HepG2 (cell line): ENCODE measurements around the gene DNTTIP2. TPM values are rescaled to one million over a fixed set of nuclear protein-coding genes. Genes with fewer than 3 reads are reported as not detected.

ENCODE experiments used
- ARID5B ChIP-seq: IDR thresholded peaks from 2 replicates; pipeline ENCODE4 v1.4.0; 2020; ENCODE audit warnings: mild to moderate bottlenecking, missing genetic modification reagents
- ASH2L ChIP-seq: fragments of 300-600, 200-600 bp; sonication (generic); IDR thresholded peaks from 2 replicates; pipeline ENCODE4 v1.7.0; 2017; ENCODE audit warnings: low read depth, mild to moderate bottlenecking, moderate library complexity, mixed read lengths, low read length; ENCODE audit not compliant: insufficient read length
- DNMT1 ChIP-seq: sonication (generic); formaldehyde crosslinking; IDR thresholded peaks from 2 replicates; pipeline ENCODE4 v1.5.1; 2020; ENCODE audit warnings: mild to moderate bottlenecking, missing genetic modification reagents
- HNF1B ChIP-seq: sonication (generic); formaldehyde crosslinking; IDR thresholded peaks from 2 replicates; pipeline ENCODE4 v1.5.1; 2020; ENCODE audit warnings: mild to moderate bottlenecking, moderate library complexity, missing genetic modification reagents
- KAT7 ChIP-seq: IDR thresholded peaks from 2 replicates; pipeline ENCODE4 v1.6.1; 2018; ENCODE audit warnings: borderline replicate concordance, missing compliant biosample characterization
- LRRFIP1 ChIP-seq: sonication (generic); formaldehyde crosslinking; conservative IDR thresholded peaks from 2 replicates; pipeline ENCODE4 v1.4.0; 2020; ENCODE audit warnings: missing genetic modification reagents
- MLX ChIP-seq: IDR thresholded peaks from 2 replicates; pipeline ENCODE4 v1.6.1; 2016
- MTF1 ChIP-seq: sonication (generic); formaldehyde crosslinking; IDR thresholded peaks from 2 replicates; pipeline ENCODE4 v1.5.0; 2020; ENCODE audit warnings: missing genetic modification reagents
- NBN ChIP-seq: fragments of 450-650 bp; conservative IDR thresholded peaks from 2 replicates; pipeline ENCODE4 v1.6.1; 2017
- NR3C1 ChIP-seq: sonication (generic); formaldehyde crosslinking; IDR thresholded peaks from 2 replicates; pipeline ENCODE4 v1.4.0; 2020; ENCODE audit warnings: missing genetic modification reagents
- PAX8 ChIP-seq: sonication (generic); formaldehyde crosslinking; IDR thresholded peaks from 2 replicates; pipeline ENCODE4 v1.8.0; 2022; ENCODE audit warnings: mild to moderate bottlenecking, missing genetic modification reagents, borderline replicate concordance
- POLR2AphosphoS5 ChIP-seq: IDR thresholded peaks from 2 replicates; pipeline ENCODE4 v1.6.1; 2012; ENCODE audit warnings: low read depth, low read length
- RARA ChIP-seq: IDR thresholded peaks from 2 replicates; pipeline ENCODE4 v1.6.1; 2016; ENCODE audit warnings: missing genetic modification reagents, missing compliant biosample characterization
- SATB2 ChIP-seq: sonication (generic); formaldehyde crosslinking; IDR thresholded peaks from 2 replicates; pipeline ENCODE4 v1.5.0; 2020; ENCODE audit warnings: missing genetic modification reagents
- SYNCRIP ChIP-seq: fragments of 200-400 bp; formaldehyde crosslinking; IDR thresholded peaks from 2 replicates; pipeline ENCODE4 v1.6.1; 2018; ENCODE audit warnings: mild to moderate bottlenecking, low read depth, low read length; ENCODE audit not compliant: insufficient read depth
- TERF1 ChIP-seq: sonication (generic); formaldehyde crosslinking; IDR thresholded peaks from 2 replicates; pipeline ENCODE4 v1.8.0; 2022; ENCODE audit warnings: mild to moderate bottlenecking, missing genetic modification reagents, moderate library complexity
- TP53 ChIP-seq: sonication (generic); formaldehyde crosslinking; conservative IDR thresholded peaks from 2 replicates; pipeline ENCODE4 v1.4.0; 2020; ENCODE audit warnings: missing genetic modification reagents
- TSC22D2 ChIP-seq: sonication (generic); formaldehyde crosslinking; IDR thresholded peaks from 2 replicates; pipeline ENCODE4 v1.5.1; 2020; ENCODE audit warnings: missing genetic modification reagents, mild to moderate bottlenecking, borderline replicate concordance
- ZBTB1 ChIP-seq: sonication (generic); formaldehyde crosslinking; IDR thresholded peaks from 2 replicates; pipeline ENCODE4 v1.4.0; 2020; ENCODE audit warnings: missing genetic modification reagents, borderline replicate concordance
- ZFP41 ChIP-seq: sonication (generic); formaldehyde crosslinking; IDR thresholded peaks from 2 replicates; pipeline ENCODE4 v1.4.0; 2020; ENCODE audit warnings: mild to moderate bottlenecking, missing genetic modification reagents, borderline replicate concordance
- ZNF501 ChIP-seq: sonication (generic); formaldehyde crosslinking; IDR thresholded peaks from 2 replicates; pipeline ENCODE4 v1.5.1; 2020; ENCODE audit warnings: mild to moderate bottlenecking, moderate library complexity, missing genetic modification reagents
- ZNF839 ChIP-seq: sonication (generic); formaldehyde crosslinking; IDR thresholded peaks from 2 replicates; pipeline ENCODE4 v1.4.0; 2020; ENCODE audit warnings: missing genetic modification reagents, mild to moderate bottlenecking, borderline replicate concordance
- polyA plus RNA-seq, 8 experiments: library from polyadenylated mRNA; depleted of rRNA in 3 of 8; stranded (reverse) in 7 of 8; unstranded in 1 of 8; fragments of >200 nt; fragmentation: Illumina TruSeq in 4 of 8; extraction: Trizol in 4 of 8; gene quantifications; 2 replicates each; pipeline versions ENCODE4 v1.2.1 to v1.2.3, GENCODE V29; 2011 to 2016; ENCODE audit warnings: low read depth in 4 of 8, missing spikeins in 1 of 8, mixed read lengths in 1 of 8; ENCODE audit not compliant: insufficient read depth in 1 of 8
- total RNA-seq, 5 experiments: library from RNA; depleted of rRNA; stranded (reverse); fragments of >200 nt; fragmentation: Illumina TruSeq; extraction: Trizol; gene quantifications; 2 replicates each; pipeline ENCODE4 v1.2.3, GENCODE V29; 2016; ENCODE audit warnings: low read depth in 1 of 5

DNTTIP2 gene
- total and polyA plus RNA-seq, 2 of the 13 experiments (the other 11 are each of a cell fraction or from before 2014, with no cell fraction given) = 11.4 to 63.3 TPM

- TF ChIP-seq ZNF839 (CRISPR knock-in tag) (no peak), TSC22D2 (0 out of 2 replicates have a peak, but pooled peaks have one; percentile 35), ZFP41 (CRISPR knock-in tag) (no peak), SATB2 (CRISPR knock-in tag) (no peak; the same call in 1 of the 2 replicates), ZBTB1 (CRISPR knock-in tag) (no peak), POLR2AphosphoS5 (peak; percentile 66), LRRFIP1 (CRISPR knock-in tag) (no peak), KAT7 (CRISPR knock-in tag) (peak; percentile 15; the same call in 1 of the 2 replicates), SYNCRIP (no peak), DNMT1 (no peak), ZNF501 (no peak), PAX8 (no peak), TERF1 (no peak), NBN (no peak), RARA (CRISPR knock-in tag) (no peak), MLX (CRISPR knock-in tag) (no peak), MTF1 (CRISPR knock-in tag) (no peak), NR3C1 (CRISPR knock-in tag) (no peak), ARID5B (CRISPR knock-in tag) (peak; percentile 9; the same call in 1 of the 2 replicates), HNF1B (0 out of 2 replicates have a peak, but pooled peaks have one; percentile 23), ASH2L (peak; percentile 46), TP53 (CRISPR knock-in tag) (no peak)
These were observed 31.2 kb downstream of the DNTTIP2 start (continued) for GRCh38 chr1:93847811-93848288.
